Right lobe of liver (tissue), 6 donors: ENCODE measurements around the gene PAPOLG. TPM values are rescaled to one million over a fixed set of nuclear protein-coding genes. Genes with fewer than 3 reads are reported as not detected.
A peak's percentile ranks its signal among the peaks of the same experiment; 100 is the strongest.

Source experiments
- ATAC-seq, 4 donors: fragments of 200-7000 bp; cut with Tn5 transposase; one replicate each; pipeline ENCODE4 v1.9.1; 2020; ENCODE audit warnings: mild to moderate bottlenecking in 4 of 4, moderate library complexity in 4 of 4
- DNase-seq, 3 donors: peaks; one replicate each; pipeline ENCODE4 v3.0.0-alpha.2; 2020
- H3K27ac ChIP-seq, 3 donors: fragments of 200-600 bp; one replicate each; pipeline ENCODE4 v1.8.0; 2022
- H3K27me3 ChIP-seq, 2 donors: fragments of 200-600 bp; one replicate each; pipeline ENCODE4 v1.8.0; 2022
- H3K36me3 ChIP-seq, 4 donors: fragments of 200-600 bp; sonication (generic) in 1 of 4; one replicate each; pipeline versions ENCODE4 v1.5.1 to v1.8.0; 2017 to 2022; ENCODE audit warnings: control low read depth in 1 of 4
- H3K4me1 ChIP-seq, 4 donors: fragments of 200-600 bp; sonication (generic) in 1 of 4; one replicate each; pipeline versions ENCODE4 v1.5.1 to v1.8.0; 2017 to 2022; ENCODE audit warnings: control low read depth in 1 of 4
- H3K4me3 ChIP-seq, 3 donors: fragments of 200-600 bp; one replicate each; pipeline ENCODE4 v1.8.0; 2022
- H3K9me3 ChIP-seq, 4 donors: fragments of 200-600 bp; sonication (generic) in 1 of 4; one replicate each; pipeline versions ENCODE4 v1.5.1 to v1.8.0; 2017 to 2022; ENCODE audit warnings: control low read depth in 1 of 4
- CTCF ChIP-seq, 4 donors: fragments of 200-600 bp in 3 of 4; fragments of 450-650 bp in 1 of 4; IDR thresholded peaks; one replicate each; pipeline versions ENCODE4 v1.5.1 to v1.8.0; 2016 to 2022; ENCODE audit warnings: antibody characterized with exemption in 4 of 4, mild to moderate bottlenecking in 2 of 4
- POLR2A ChIP-seq: fragments of 450-650 bp; IDR thresholded peaks from one replicate; pipeline ENCODE4 v1.6.1; 2017; ENCODE audit warnings: antibody characterized with exemption, mild to moderate bottlenecking
- WGBS: methylation state at CpG from one replicate; pipeline ENCODE4 v1.1.6; 2018; ENCODE audit warnings: low coverage, low lambda C conversion rate; ENCODE audit not compliant: insufficient coverage; ENCODE audit errors: missing lambda C conversion rate; 5-methylcytosine and 5-hydroxymethylcytosine counted together
- intact Hi-C, 2 donors: fragments of 100-400 bp; cut with DNase I; formaldehyde crosslinking; loops; one replicate each; pipeline versions ENCODE4 v1.11.2 to v1.14.1; 2022
- total RNA-seq, 6 experiments: library from RNA; depleted of rRNA in 2 of 6; stranded (reverse); fragments of >200 nt in 2 of 6; fragmentation: NEBNext Ultra II Directional in 3 of 6; extraction: Animal tissue kit (Norgen Biotek cat#: 25700) in 3 of 6; gene quantifications; one replicate each; pipeline versions ENCODE4 v1.1.0 to v1.2.4, GENCODE V29; 2016 to 2023
- donor health status: DM: no; HTN: yes; CAD: no.
- donor health status: DM: no; HTN: no; CAD: no.
- donor health status: DM: no; HTN: no; CAD: no.
- donor health status: DM: no; HTN: yes; CAD: no.
- donor health status: DM: no; HTN: yes; CAD: no.

The PAPOLG gene
- total RNA-seq, 6 experiments from 2014 or later = 3.6 to 5.9 (median 4.2) TPM

DNA sequence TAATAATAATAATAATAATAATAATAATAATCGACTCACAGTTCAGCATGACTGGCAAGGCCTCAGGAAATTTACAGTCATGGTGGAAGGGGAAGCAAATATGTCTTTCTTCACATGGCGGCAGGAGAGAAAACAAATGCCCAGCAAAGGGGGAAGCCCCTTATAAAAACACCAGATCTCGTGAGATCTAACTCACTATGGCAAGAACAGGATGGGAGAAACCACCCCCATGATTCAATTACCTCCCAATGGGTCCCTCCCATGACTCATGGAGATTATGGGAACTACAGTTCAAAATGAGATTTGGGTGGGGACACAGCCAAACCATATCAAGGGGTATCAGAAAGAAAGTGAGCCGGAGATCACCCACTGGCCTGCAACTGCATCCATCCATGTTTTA, 40.5 kb upstream of the PAPOLG start:
- WGBS = 89% methylated on average over 3 of the region's 4 CpGs
- Histone ChIP-seq H3K9me3 (no peaks in the 10 kb centered on the region), H3K4me3 (no peak overlapping the region), H3K27ac (no peak overlapping the region), H3K4me1 (no peaks in the 10 kb centered on the region), H3K27me3 (no peaks in the 10 kb centered on the region), H3K36me3 (no peaks in the 10 kb centered on the region)
- intact Hi-C loops = no loop called here
- TF ChIP-seq CTCF (IDR thresholded peaks at IDR 0.05) = no peak
- TF ChIP-seq POLR2A = no peak
- DNase-seq (no peak), ATAC-seq (no peak)

DNA sequence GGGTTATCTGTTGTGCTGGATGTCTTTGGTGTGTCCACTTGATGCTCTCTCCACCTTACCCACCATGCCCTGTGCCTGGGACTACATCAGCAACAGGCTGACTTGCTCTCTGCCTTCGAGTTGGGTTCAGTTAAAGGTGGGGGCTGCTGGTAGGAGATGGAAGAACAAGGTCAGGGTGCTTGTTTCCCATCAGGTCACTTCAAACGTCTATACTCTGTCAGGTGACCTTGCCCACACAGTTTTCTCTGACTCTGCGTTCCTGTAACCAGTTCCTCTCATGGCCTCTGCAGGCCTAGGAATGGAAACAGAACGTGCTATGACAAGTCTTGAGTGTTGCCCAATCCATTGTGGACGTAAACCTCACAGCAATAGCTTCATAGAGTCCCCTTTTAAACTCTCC, 38.4 kb upstream of the PAPOLG start:
- WGBS = 41% methylated on average over 4 of the region's 5 CpGs
- intact Hi-C loops = no loop called here
- peak in 3 of 4 donors; percentile 49 to 63 (median 54) for ATAC-seq
- Histone ChIP-seq H3K36me3 (no peaks in the 10 kb centered on the region), H3K4me1 (no peaks in the 10 kb centered on the region), H3K4me3 (no peak overlapping the region), H3K9me3 (no peaks in the 10 kb centered on the region), H3K27ac (no peak overlapping the region), H3K27me3 (no peaks in the 10 kb centered on the region)
- no peak for DNase-seq
- no peak for TF ChIP-seq CTCF (IDR thresholded peaks at IDR 0.05)

DNA sequence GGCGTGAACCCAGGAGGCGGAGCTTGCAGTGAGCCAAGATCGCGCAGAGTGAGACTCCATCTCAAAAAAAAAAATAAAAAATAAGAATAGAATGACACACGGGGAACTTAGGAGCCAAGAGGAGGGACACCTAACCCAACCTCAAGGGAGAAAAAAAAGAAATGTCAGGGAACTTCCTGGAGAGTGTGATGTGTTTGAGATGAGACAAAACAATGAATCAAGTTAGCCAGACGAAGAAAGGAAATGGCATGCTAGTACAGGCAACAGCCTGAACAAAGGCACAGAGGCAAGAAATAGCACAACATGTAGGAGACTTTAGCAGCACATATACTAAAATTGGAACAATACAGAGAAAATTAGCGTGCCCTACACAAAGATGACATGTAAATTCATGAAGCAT, 36.7 kb upstream of the PAPOLG start:
- Histone ChIP-seq H3K9me3 (no peaks in the 10 kb centered on the region), H3K4me3 (no peak overlapping the region), H3K36me3 (no peaks in the 10 kb centered on the region), H3K27me3 (no peaks in the 10 kb centered on the region), H3K4me1 (no peaks in the 10 kb centered on the region), H3K27ac (no peak overlapping the region)
- no peak for ATAC-seq
- 76% methylated on average over 3 of the region's 7 CpGs for WGBS
- intact Hi-C loops = no loop called here
- no peak for DNase-seq
- TF ChIP-seq CTCF (IDR thresholded peaks at IDR 0.05) = no peak
- no peak for TF ChIP-seq POLR2A

GRCh38 chr2:60725466-60725865, 30.6 kb upstream of the PAPOLG start:
- Histone ChIP-seq H3K36me3 (no peaks in the 10 kb centered on the region), H3K27me3 (no peaks in the 10 kb centered on the region), H3K4me1 (no peaks in the 10 kb centered on the region), H3K9me3 (no peaks in the 10 kb centered on the region), H3K4me3 (no peak overlapping the region), H3K27ac (no peak overlapping the region)
- intact Hi-C loops = no loop called here
- DNase-seq = no peak
- TF ChIP-seq CTCF (IDR thresholded peaks at IDR 0.05) = no peak
- TF ChIP-seq POLR2A = no peak
- WGBS = 85% methylated on average over 4 of the region's 4 CpGs
- no peak for ATAC-seq

DNA sequence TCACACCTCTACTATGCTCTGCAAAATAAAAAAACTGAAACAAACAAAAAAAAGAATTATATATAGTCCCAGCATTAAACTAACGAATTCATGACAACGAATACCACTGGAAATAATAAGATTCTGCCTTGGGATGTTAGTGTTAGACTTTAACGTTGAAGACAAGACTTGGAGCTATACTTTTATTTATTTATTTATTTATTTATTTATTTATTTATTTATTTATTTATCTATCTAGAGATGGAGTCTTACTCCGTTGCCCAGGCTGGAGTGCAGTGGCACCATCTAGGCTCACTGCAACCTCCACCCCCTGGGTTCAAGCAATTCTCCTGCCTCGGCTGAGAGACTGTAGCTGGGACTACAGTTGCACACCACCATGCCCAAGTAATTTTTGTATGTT, 27.2 kb upstream of the PAPOLG start:
- Histone ChIP-seq H3K27me3 (no peaks in the 10 kb centered on the region), H3K4me3 (no peak overlapping the region), H3K27ac (no peak overlapping the region), H3K36me3 (no peaks in the 10 kb centered on the region), H3K4me1 (no peaks in the 10 kb centered on the region), H3K9me3 (no peaks in the 10 kb centered on the region)
- 85% methylated on average over 4 of the region's 5 CpGs for whole genome bisulfite sequencing
- intact Hi-C loops = no loop called here
- DNase-seq (no peak), ATAC-seq (no peak)
- TF ChIP-seq CTCF (IDR thresholded peaks at IDR 0.05) (no peak), POLR2A (no peak)
